HepG2 (cell line): ENCODE measurements around the gene KIZ. TPM values are rescaled to one million over a fixed set of nuclear protein-coding genes. Genes with fewer than 3 reads are reported as not detected.

Source experiments
- BRCA1 ChIP-seq: sonication (generic); formaldehyde crosslinking; IDR thresholded peaks from 2 replicates; pipeline ENCODE4 v1.4.0; 2020; ENCODE audit warnings: missing genetic modification reagents
- IRX3 ChIP-seq: sonication (generic); formaldehyde crosslinking; IDR thresholded peaks from 2 replicates; pipeline ENCODE4 v1.8.1; 2023; ENCODE audit warnings: mild to moderate bottlenecking, low read depth, missing genetic modification reagents, borderline replicate concordance
- MAFK ChIP-seq, 2 experiments: IDR thresholded peaks in 1 of 2; conservative IDR thresholded peaks in 1 of 2; 2 replicates each; pipeline ENCODE4 v1.6.1; 2011; ENCODE audit warnings: improper control_type of control experiment in 2 of 2, low read length in 2 of 2
- PHF21A ChIP-seq: sonication (generic); formaldehyde crosslinking; IDR thresholded peaks from 2 replicates; pipeline ENCODE4 v1.5.0; 2020; ENCODE audit warnings: mild to moderate bottlenecking, missing genetic modification reagents
- PRDM10 ChIP-seq: sonication (generic); formaldehyde crosslinking; IDR thresholded peaks from 2 replicates; pipeline ENCODE4 v1.4.0; 2020; ENCODE audit warnings: low read depth, missing genetic modification reagents
- SALL1 ChIP-seq: sonication (generic); formaldehyde crosslinking; IDR thresholded peaks from 2 replicates; pipeline ENCODE4 v1.8.0; 2022; ENCODE audit warnings: mild to moderate bottlenecking, missing genetic modification reagents
- SCMH1 ChIP-seq: sonication (generic); formaldehyde crosslinking; IDR thresholded peaks from 2 replicates; pipeline ENCODE4 v1.9.0; 2021; ENCODE audit warnings: missing genetic modification reagents, mild to moderate bottlenecking, borderline replicate concordance
- SMAD3 ChIP-seq: sonication (generic); formaldehyde crosslinking; IDR thresholded peaks from 2 replicates; pipeline ENCODE4 v1.4.0; 2020; ENCODE audit warnings: missing genetic modification reagents
- TBL1XR1 ChIP-seq: fragments of 150-350 bp; IDR thresholded peaks from 2 replicates; pipeline ENCODE4 v1.6.1; 2014; ENCODE audit warnings: borderline replicate concordance, low read length; ENCODE audit not compliant: partially characterized antibody
- WIZ ChIP-seq: sonication (generic); formaldehyde crosslinking; IDR thresholded peaks from 2 replicates; pipeline ENCODE4 v1.5.1; 2020; ENCODE audit warnings: mild to moderate bottlenecking, missing genetic modification reagents
- ZNF34 ChIP-seq: sonication (generic); formaldehyde crosslinking; IDR thresholded peaks from 2 replicates; pipeline ENCODE4 v1.4.0; 2020; ENCODE audit warnings: mild to moderate bottlenecking, missing genetic modification reagents, borderline replicate concordance
- ZNF496 ChIP-seq: sonication (generic); formaldehyde crosslinking; IDR thresholded peaks from 2 replicates; pipeline ENCODE4 v1.8.1; 2023; ENCODE audit warnings: mild to moderate bottlenecking, moderate library complexity, missing genetic modification reagents; ENCODE audit not compliant: insufficient replicate concordance
- ZNF572 ChIP-seq: sonication (generic); formaldehyde crosslinking; IDR thresholded peaks from 2 replicates; pipeline ENCODE4 v1.5.1; 2020; ENCODE audit warnings: mild to moderate bottlenecking, missing genetic modification reagents
- ZNF839 ChIP-seq: sonication (generic); formaldehyde crosslinking; IDR thresholded peaks from 2 replicates; pipeline ENCODE4 v1.4.0; 2020; ENCODE audit warnings: missing genetic modification reagents, mild to moderate bottlenecking, borderline replicate concordance
- ZSCAN12 ChIP-seq: sonication (generic); formaldehyde crosslinking; IDR thresholded peaks from 2 replicates; pipeline ENCODE4 v1.9.0; 2021; ENCODE audit warnings: mild to moderate bottlenecking, missing genetic modification reagents
- polyA plus RNA-seq, 8 experiments: library from polyadenylated mRNA; depleted of rRNA in 3 of 8; stranded (reverse) in 7 of 8; unstranded in 1 of 8; fragments of >200 nt; fragmentation: Illumina TruSeq in 4 of 8; extraction: Trizol in 4 of 8; gene quantifications; 2 replicates each; pipeline versions ENCODE4 v1.2.1 to v1.2.3, GENCODE V29; 2011 to 2016; ENCODE audit warnings: low read depth in 4 of 8, missing spikeins in 1 of 8, mixed read lengths in 1 of 8; ENCODE audit not compliant: insufficient read depth in 1 of 8
- total RNA-seq, 5 experiments: library from RNA; depleted of rRNA; stranded (reverse); fragments of >200 nt; fragmentation: Illumina TruSeq; extraction: Trizol; gene quantifications; 2 replicates each; pipeline ENCODE4 v1.2.3, GENCODE V29; 2016; ENCODE audit warnings: low read depth in 1 of 5
- TF ChIP-seq, protein P1 (sequence below): sonication (generic); formaldehyde crosslinking; IDR thresholded peaks from 2 replicates; pipeline ENCODE4 v1.5.0; 2020; ENCODE audit warnings: missing genetic modification reagents, mild to moderate bottlenecking, borderline replicate concordance
- TF ChIP-seq, protein P2 (sequence below): fragments of 450-650 bp; IDR thresholded peaks from 2 replicates; pipeline ENCODE4 v1.6.1; 2017
- TF ChIP-seq, protein P3 (sequence below): IDR thresholded peaks from 2 replicates; pipeline ENCODE4 v1.4.0; 2020; ENCODE audit warnings: mild to moderate bottlenecking, missing genetic modification reagents

KIZ gene
- total and polyA plus RNA-seq, 2 of the 13 experiments (the other 11 are each of a cell fraction or from before 2014, with no cell fraction given): 46.3 to 114 TPM

DNA sequence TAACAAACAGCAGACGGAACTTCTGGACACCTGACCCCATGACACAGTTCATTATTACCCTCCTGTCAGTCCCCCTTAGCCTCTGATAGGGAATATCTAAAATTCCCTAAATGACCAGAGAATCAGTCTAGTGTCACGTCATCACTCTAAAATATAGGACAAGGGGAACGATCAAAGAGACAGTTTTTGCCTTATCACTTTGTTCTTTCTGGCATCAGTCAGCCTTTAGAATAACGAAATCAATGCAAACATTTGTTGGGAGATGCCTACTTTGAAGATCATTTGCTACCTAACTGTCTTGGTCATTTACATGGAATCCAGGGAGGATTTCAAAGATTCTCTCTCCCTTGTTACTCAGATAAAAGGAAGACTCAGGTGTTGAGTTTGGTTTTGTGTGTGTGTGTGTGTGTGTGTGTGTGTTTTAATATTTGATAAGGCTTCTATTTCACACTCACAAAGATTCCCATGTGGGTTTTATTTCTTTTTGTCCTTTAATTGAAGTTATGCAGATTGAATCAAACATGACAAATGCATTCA, 48.0 kb upstream of the KIZ start (continued):
- no peak for TF ChIP-seq PRDM10 (CRISPR knock-in tag)
- TF ChIP-seq ZNF34 (CRISPR knock-in tag): no peak
- no peak for TF ChIP-seq PHF21A (CRISPR knock-in tag)
- no peak for TF ChIP-seq WIZ
- TF ChIP-seq ZNF839 (CRISPR knock-in tag): no peak
- no peak for TF ChIP-seq ZSCAN12 (CRISPR knock-in tag)
- no peak for TF ChIP-seq SALL1
- TF ChIP-seq, protein P1, sequence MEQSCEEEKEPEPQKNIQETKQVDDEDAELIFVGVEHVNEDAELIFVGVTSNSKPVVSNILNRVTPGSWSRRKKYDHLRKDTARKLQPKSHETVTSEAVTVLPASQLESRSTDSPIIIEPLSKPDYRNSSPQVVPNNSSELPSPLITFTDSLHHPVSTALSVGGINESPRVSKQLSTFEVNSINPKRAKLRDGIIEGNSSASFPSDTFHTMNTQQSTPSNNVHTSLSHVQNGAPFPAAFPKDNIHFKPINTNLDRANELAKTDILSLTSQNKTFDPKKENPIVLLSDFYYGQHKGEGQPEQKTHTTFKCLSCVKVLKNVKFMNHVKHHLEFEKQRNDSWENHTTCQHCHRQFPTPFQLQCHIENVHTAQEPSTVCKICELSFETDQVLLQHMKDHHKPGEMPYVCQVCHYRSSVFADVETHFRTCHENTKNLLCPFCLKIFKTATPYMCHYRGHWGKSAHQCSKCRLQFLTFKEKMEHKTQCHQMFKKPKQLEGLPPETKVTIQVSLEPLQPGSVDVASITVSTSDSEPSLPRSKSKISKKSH (CRISPR knock-in tag): no peak
- TF ChIP-seq TBL1XR1: no peak
- TF ChIP-seq SMAD3: no peak
- TF ChIP-seq ZNF572 (CRISPR knock-in tag): no peak
- TF ChIP-seq MAFK (conservative IDR thresholded peaks at IDR 0.05 in 1 of 2, IDR thresholded peaks at IDR 0.05 in 1 of 2; ENCODE audit: low read length in 2 of 2): 0 out of 4 replicates have a peak, but pooled peaks of 1 of the 2 experiments have one; percentile 16
- TF ChIP-seq, protein P2, sequence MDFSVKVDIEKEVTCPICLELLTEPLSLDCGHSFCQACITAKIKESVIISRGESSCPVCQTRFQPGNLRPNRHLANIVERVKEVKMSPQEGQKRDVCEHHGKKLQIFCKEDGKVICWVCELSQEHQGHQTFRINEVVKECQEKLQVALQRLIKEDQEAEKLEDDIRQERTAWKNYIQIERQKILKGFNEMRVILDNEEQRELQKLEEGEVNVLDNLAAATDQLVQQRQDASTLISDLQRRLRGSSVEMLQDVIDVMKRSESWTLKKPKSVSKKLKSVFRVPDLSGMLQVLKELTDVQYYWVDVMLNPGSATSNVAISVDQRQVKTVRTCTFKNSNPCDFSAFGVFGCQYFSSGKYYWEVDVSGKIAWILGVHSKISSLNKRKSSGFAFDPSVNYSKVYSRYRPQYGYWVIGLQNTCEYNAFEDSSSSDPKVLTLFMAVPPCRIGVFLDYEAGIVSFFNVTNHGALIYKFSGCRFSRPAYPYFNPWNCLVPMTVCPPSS: no peak
- TF ChIP-seq IRX3 (CRISPR knock-in tag): no peak
- TF ChIP-seq SCMH1 (CRISPR knock-in tag): no peak
- TF ChIP-seq, protein P3, sequence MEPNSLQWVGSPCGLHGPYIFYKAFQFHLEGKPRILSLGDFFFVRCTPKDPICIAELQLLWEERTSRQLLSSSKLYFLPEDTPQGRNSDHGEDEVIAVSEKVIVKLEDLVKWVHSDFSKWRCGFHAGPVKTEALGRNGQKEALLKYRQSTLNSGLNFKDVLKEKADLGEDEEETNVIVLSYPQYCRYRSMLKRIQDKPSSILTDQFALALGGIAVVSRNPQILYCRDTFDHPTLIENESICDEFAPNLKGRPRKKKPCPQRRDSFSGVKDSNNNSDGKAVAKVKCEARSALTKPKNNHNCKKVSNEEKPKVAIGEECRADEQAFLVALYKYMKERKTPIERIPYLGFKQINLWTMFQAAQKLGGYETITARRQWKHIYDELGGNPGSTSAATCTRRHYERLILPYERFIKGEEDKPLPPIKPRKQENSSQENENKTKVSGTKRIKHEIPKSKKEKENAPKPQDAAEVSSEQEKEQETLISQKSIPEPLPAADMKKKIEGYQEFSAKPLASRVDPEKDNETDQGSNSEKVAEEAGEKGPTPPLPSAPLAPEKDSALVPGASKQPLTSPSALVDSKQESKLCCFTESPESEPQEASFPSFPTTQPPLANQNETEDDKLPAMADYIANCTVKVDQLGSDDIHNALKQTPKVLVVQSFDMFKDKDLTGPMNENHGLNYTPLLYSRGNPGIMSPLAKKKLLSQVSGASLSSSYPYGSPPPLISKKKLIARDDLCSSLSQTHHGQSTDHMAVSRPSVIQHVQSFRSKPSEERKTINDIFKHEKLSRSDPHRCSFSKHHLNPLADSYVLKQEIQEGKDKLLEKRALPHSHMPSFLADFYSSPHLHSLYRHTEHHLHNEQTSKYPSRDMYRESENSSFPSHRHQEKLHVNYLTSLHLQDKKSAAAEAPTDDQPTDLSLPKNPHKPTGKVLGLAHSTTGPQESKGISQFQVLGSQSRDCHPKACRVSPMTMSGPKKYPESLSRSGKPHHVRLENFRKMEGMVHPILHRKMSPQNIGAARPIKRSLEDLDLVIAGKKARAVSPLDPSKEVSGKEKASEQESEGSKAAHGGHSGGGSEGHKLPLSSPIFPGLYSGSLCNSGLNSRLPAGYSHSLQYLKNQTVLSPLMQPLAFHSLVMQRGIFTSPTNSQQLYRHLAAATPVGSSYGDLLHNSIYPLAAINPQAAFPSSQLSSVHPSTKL (CRISPR knock-in tag): peak; percentile 97
- no peak for TF ChIP-seq ZNF496 (CRISPR knock-in tag)
- TF ChIP-seq BRCA1 (CRISPR knock-in tag): no peak
